Nephron (organoid): ENCODE results near the gene COPZ1.
A peak's percentile ranks its signal among the peaks of the same experiment; 100 is the strongest.

ENCODE experiments used
- H3K27ac Mint-ChIP-seq, 3 experiments: 2 replicates each; pipeline ENCODE4 v1.8.0; 2020; ENCODE audit warnings: mixed read lengths in 3 of 3, mild to moderate bottlenecking in 2 of 3, moderate library complexity in 1 of 3
- H3K27me3 Mint-ChIP-seq: 2 replicates; pipeline ENCODE4 v1.8.0; 2021; ENCODE audit warnings: low read depth, mild to moderate bottlenecking, moderate library complexity, mixed read lengths
- H3K36me3 Mint-ChIP-seq: 2 replicates; pipeline ENCODE4 v1.8.0; 2020; ENCODE audit warnings: low read depth, mixed read lengths
- H3K4me1 Mint-ChIP-seq: 2 replicates; pipeline ENCODE4 v1.8.0; 2020; ENCODE audit warnings: mixed read lengths
- H3K4me3 Mint-ChIP-seq, 3 experiments: 2 replicates each; pipeline ENCODE4 v1.8.0; 2020; ENCODE audit warnings: mild to moderate bottlenecking in 3 of 3, mixed read lengths in 3 of 3, moderate library complexity in 2 of 3
- H3K9me3 Mint-ChIP-seq: 2 replicates; pipeline ENCODE4 v1.8.0; 2020; ENCODE audit warnings: mixed read lengths
- TF ChIP-seq, protein P1 (sequence below), 3 experiments: fragments of 200-600 bp; sonication (generic); IDR thresholded peaks; one replicate each; pipeline ENCODE4 v1.5.0; 2021; ENCODE audit warnings: antibody characterized with exemption in 3 of 3; ENCODE audit not compliant: unreplicated experiment in 3 of 3

The COPZ1 gene

DNA sequence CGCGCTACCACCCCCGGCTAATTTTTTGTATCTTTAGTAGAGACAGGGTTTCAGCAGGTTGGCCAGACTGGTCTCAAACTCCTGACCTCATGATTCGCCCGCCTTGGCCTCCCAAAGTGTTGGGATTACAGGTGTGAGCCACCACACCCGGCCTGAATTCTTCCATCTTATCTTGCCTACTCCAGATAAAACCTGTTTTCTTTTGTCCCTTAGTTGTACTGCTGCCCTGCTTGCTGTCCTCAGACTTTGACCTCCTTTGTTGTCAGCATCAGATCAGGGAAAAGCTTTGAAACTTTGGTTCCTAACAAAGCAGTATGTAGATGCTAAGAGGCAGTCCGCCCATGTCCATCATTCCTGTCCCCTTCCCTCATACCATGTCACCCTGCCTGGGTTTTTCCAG, 15.9 kb downstream of the COPZ1 start:
- H3K9me3 Mint-ChIP-seq = no peaks in the 10 kb centered on the region
- H3K27me3 Mint-ChIP-seq = no peaks in the 10 kb centered on the region
- peak overlapping the region in 2 of 3 experiments; percentile 30 to 39 for H3K4me3 Mint-ChIP-seq
- TF ChIP-seq, protein P1, sequence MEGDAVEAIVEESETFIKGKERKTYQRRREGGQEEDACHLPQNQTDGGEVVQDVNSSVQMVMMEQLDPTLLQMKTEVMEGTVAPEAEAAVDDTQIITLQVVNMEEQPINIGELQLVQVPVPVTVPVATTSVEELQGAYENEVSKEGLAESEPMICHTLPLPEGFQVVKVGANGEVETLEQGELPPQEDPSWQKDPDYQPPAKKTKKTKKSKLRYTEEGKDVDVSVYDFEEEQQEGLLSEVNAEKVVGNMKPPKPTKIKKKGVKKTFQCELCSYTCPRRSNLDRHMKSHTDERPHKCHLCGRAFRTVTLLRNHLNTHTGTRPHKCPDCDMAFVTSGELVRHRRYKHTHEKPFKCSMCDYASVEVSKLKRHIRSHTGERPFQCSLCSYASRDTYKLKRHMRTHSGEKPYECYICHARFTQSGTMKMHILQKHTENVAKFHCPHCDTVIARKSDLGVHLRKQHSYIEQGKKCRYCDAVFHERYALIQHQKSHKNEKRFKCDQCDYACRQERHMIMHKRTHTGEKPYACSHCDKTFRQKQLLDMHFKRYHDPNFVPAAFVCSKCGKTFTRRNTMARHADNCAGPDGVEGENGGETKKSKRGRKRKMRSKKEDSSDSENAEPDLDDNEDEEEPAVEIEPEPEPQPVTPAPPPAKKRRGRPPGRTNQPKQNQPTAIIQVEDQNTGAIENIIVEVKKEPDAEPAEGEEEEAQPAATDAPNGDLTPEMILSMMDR (IDR thresholded peaks at IDR 0.05; ENCODE audit: unreplicated experiment in 3 of 3) = no peak
- H3K27ac Mint-ChIP-seq = peak overlapping the region; percentile 91 to 93 (median 92)
- H3K36me3 Mint-ChIP-seq = peaks cover 45% of the 10 kb centered on the region
- peaks cover 73% of the 10 kb centered on the region for H3K4me1 Mint-ChIP-seq

DNA sequence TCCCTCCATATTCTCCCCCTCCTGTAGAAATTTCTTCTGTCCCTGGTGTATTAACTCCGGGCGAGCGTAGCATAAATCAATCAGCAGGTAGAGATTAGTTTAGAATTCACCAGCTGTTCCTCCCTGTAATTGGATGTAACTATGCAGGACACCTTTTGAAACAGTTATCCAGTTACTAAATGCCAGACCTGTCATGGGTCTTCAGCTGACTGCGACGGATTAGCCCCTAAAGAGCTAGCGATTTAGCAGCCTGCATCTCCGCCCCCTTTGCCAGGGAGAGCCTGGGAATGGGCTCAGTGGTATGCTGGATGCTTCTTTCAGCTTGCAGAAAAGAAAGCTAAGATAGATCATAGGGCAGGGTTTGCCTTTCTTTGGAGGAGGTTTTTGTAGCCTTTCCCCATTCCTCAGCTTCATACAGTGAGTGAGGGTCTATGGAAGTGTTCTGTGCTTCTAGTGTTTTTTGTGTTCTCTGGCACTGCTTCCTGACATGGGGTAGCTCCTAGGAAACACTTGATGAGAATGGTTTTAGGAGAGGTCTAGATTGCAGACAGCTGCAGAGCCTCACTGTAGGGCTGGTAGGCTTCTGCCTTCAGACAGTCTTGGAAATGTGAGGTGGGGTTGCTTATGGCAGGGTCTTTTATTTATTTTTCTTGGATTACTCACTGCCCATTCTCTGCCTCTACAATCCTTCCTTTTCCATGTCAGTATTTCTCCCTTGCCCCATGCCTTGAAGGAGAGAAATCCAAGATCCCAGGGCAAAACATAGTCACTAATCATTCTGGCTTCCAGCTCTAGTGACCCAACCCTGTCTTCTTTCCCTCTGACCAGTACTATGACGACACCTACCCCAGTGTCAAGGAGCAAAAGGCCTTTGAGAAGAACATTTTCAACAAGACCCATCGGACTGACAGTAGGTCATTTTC, 16.7 kb downstream of the COPZ1 start:
- Mint-ChIP-seq H3K27ac (peak overlapping the region; percentile 91 to 93 (median 92)), H3K27me3 (no peaks in the 10 kb centered on the region), H3K4me3 (peak overlapping the region; percentile 6 to 30 (median 13)), H3K36me3 (peaks cover 48% of the 10 kb centered on the region), H3K9me3 (no peaks in the 10 kb centered on the region), H3K4me1 (peaks cover 66% of the 10 kb centered on the region)
- TF ChIP-seq, protein P1 (IDR thresholded peaks at IDR 0.05; ENCODE audit: unreplicated experiment in 3 of 3) = no peak

DNA sequence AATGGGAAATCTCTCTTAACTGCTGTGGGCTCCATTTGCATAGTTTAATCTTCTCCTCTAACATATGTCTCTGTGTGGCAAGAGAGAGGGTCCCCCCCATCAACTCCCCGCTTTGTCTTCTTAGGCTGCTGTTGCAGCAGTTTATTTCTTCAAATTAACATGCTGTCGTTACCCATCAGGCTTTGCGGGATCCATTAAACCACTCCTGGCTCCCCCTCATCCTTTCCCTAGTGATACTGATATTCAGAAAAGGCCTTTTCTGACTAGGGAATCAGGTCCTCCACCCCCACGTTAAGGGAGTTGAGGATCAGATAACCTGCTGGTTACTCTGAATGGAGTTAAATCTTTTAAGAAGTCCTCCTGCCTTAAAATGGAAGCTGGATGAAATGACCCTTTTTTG, 24.1 kb downstream of the COPZ1 start:
- no peaks in the 10 kb centered on the region for H3K9me3 Mint-ChIP-seq
- TF ChIP-seq, protein P1 (IDR thresholded peaks at IDR 0.05; ENCODE audit: unreplicated experiment in 3 of 3) = no peak
- H3K4me1 Mint-ChIP-seq = peaks cover 63% of the 10 kb centered on the region

DNA sequence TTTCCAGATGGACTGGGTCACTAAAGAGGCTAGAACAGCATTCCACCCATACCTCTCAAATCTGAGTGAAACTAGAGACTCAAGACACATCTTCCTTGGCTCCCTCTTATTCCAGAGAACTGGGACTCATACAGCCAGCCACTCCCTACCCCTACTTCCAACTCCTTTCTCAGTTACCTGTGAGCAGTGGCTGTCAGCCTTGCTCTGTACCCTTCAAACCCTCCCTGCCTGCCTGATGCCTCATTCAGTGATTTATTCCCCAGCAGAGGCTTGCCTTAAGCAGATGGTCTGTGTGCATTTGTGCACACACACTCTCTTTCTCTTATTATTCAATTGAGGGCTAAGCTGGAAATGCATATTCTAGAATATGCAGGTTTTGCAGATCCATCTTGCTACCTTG, 24.7 kb downstream of the COPZ1 start:
- H3K4me1 Mint-ChIP-seq = peaks cover 63% of the 10 kb centered on the region
- peaks cover 48% of the 10 kb centered on the region for H3K36me3 Mint-ChIP-seq
- peak overlapping the region in 1 of 3 experiments; percentile 98 for H3K27ac Mint-ChIP-seq
- TF ChIP-seq, protein P1 (IDR thresholded peaks at IDR 0.05; ENCODE audit: unreplicated experiment in 3 of 3) = no peak
- peaks cover under 1% of the 10 kb centered on the region for H3K27me3 Mint-ChIP-seq
- no peaks in the 10 kb centered on the region for H3K9me3 Mint-ChIP-seq
- H3K4me3 Mint-ChIP-seq = no peak overlapping the region

More for the DNA sequence above, 24.1 kb downstream of the COPZ1 start:
- H3K4me3 Mint-ChIP-seq = no peak overlapping the region
- peak overlapping the region in 1 of 3 experiments; percentile 98 for H3K27ac Mint-ChIP-seq
- H3K36me3 Mint-ChIP-seq = peaks cover 48% of the 10 kb centered on the region
- no peaks in the 10 kb centered on the region for H3K27me3 Mint-ChIP-seq

DNA sequence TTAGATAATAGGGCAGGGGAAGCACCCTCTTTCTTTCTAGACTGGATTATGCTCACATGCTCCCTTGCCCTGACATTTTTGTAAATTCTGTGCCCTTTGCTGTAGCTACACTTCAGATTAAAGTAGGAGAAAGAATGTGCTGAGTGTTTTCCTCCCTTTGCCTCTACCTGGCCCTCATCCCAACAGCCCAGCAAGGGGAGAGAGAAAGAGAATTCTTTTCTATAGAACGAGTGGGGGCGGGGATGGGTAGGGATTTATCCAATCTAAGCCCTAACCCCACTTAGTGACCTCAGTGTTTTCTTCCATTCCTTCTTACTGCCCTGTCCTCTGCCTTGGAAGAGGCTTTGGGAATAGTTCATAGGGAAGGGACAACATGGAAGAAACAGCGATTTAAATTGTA, 25.8 kb downstream of the COPZ1 start:
- peak overlapping the region; percentile 6 to 32 (median 10) for H3K4me3 Mint-ChIP-seq
- peak overlapping the region in 1 of 3 experiments; percentile 98 for H3K27ac Mint-ChIP-seq
- no peaks in the 10 kb centered on the region for H3K9me3 Mint-ChIP-seq
- peaks cover 63% of the 10 kb centered on the region for H3K4me1 Mint-ChIP-seq
- H3K27me3 Mint-ChIP-seq = peaks cover 4% of the 10 kb centered on the region
- H3K36me3 Mint-ChIP-seq = peaks cover 40% of the 10 kb centered on the region
- TF ChIP-seq, protein P1 (IDR thresholded peaks at IDR 0.05; ENCODE audit: unreplicated experiment in 3 of 3) = no peak
